Ovary (tissue), 3 donors: ENCODE results near the gene ANKS1B.

Experiments
- CTCF ChIP-seq, 3 donors: fragments of 450-650 bp in 2 of 3; fragments of 200-600 bp in 1 of 3; IDR thresholded peaks; one replicate each; pipeline versions ENCODE4 v1.5.1 to v1.8.0; 2016 to 2022; ENCODE audit warnings: antibody characterized with exemption in 3 of 3, mild to moderate bottlenecking in 1 of 3
- EP300 ChIP-seq: sonication (generic); formaldehyde crosslinking; IDR thresholded peaks from one replicate; pipeline ENCODE4 v1.6.1; 2017; ENCODE audit warnings: antibody characterized with exemption
- donor health status: DM: no; HTN: no; CAD: no.

- TF ChIP-seq CTCF (IDR thresholded peaks at IDR 0.05) (no peak), EP300 (no peak)
Measured at GRCh38 chr12:98799822-98800221, 1184.9 kb downstream of the ANKS1B start.
